ENCODE results near the gene GPD1. TPM values are rescaled to one million over a fixed set of nuclear protein-coding genes. Genes with fewer than 3 reads are reported as not detected.

GPD1 gene
- 14.2 TPM for total RNA-seq

GRCh38 chr12:50103767-50104321, at the start of gene GPD1:
TSS of gene GPD1 (plus strand) at chr12:50104008. CDS start at chr12:50104051, 43 bp downstream.
- peak; percentile 71 for DNase-seq

GRCh38 chr12:50055831-50056638, 47.8 kb upstream of the GPD1 start:
- DNase-seq = peak; percentile 34

- DNase-seq = no peak
Observed at GRCh38 chr12:50056639-50056976, 47.2 kb upstream of the GPD1 start.

GRCh38 chr12:50057000-50057841, 46.6 kb upstream of the GPD1 start, which contains the start of gene ASIC1:
TSS of gene ASIC1 (plus strand) at chr12:50057596. CDS start at chr12:50058767, 1,171 bp downstream.
- peak; percentile 77 for DNase-seq

GRCh38 chr12:50057896-50058670, 45.7 kb upstream of the GPD1 start:
- DNase-seq = no peak

GRCh38 chr12:50058743-50059312, 45.0 kb upstream of the GPD1 start:
- DNase-seq = no peak

GRCh38 chr12:50059440-50060119, 44.2 kb upstream of the GPD1 start:
- no peak for DNase-seq

- DNase-seq = no peak
Observed at GRCh38 chr12:50060120-50060468, 43.7 kb upstream of the GPD1 start.

GRCh38 chr12:50061171-50061570, 42.6 kb upstream of the GPD1 start:
- DNase-seq = no peak

- DNase-seq = no peak
Observed at GRCh38 chr12:50061946-50062686, 41.7 kb upstream of the GPD1 start.

GRCh38 chr12:50062728-50063460, 40.9 kb upstream of the GPD1 start:
- no peak for DNase-seq

GRCh38 chr12:50065726-50066310, 38.0 kb upstream of the GPD1 start:
- DNase-seq = no peak

- no peak for DNase-seq
Observed at GRCh38 chr12:50066402-50066801, 37.4 kb upstream of the GPD1 start.

GRCh38 chr12:50069069-50069468, 34.7 kb upstream of the GPD1 start:
- DNase-seq = no peak

GRCh38 chr12:50069539-50069938, 34.3 kb upstream of the GPD1 start:
- DNase-seq = no peak

GRCh38 chr12:50070314-50071060, 33.3 kb upstream of the GPD1 start:
- DNase-seq = peak; percentile 63

GRCh38 chr12:50072198-50072907, 31.5 kb upstream of the GPD1 start:
- DNase-seq = no peak

- no peak for DNase-seq
Observed at GRCh38 chr12:50073206-50073605, 30.6 kb upstream of the GPD1 start.
